Skeletal muscle cell (primary cell): Measurements from ENCODE around the gene CCDC6.
"Not testable (repeated sequence)": the region's sequence is repeated elsewhere in the genome, so short reads cannot be mapped to it uniquely, and the experiment has no call there.

Source experiments
- DNase-seq: peaks from one replicate; pipeline ENCODE4 v3.0.0-alpha.2; 2010; ENCODE audit warnings: low read depth
- H3K4me3 ChIP-seq: 2 replicates; pipeline ENCODE4 v1.5.1; 2011; ENCODE audit warnings: low read depth, mild to moderate bottlenecking, control low read depth, low read length, moderate library complexity

The CCDC6 gene

DNA sequence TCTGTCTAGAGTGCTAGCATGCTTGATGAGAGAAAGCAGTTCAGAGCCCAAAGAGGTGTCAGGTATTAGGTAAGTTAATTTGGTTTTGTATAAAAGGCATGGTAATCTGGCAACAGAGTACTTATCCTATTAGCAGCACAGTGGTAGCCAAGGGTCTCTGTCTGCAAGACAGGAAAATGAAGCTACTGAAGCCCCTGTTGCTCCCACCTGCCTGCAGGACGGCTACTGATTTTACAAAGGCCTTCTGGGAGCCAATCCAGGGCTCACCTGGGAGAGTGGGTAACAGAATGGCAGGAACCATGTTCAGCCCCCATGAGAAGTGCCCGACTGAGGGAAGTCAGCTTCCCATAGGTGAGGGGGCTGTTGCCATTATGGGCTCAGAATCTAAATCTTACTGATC, 116.3 kb downstream of the CCDC6 start:
- not testable (repeated sequence) for DNase-seq, H3K4me3 ChIP-seq

DNA sequence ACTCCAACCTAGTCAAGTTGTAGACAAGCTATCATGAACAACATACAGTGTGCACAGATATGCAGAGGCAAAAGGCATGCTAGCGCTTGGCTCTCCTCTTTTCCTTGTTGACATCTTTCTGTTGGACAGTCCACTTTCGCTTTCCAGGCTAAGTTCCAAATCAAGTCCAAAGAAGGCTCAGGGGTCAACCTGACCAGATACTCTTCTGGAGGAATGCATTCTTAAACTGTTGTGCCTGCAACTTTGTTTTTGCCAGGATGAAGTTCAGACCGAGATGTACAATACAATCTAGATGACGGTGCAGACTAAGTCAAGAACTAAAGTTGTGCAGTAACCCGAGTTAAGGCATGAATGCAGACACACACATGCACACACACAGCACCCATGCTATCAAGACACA, 117.4 kb downstream of the CCDC6 start:
- not testable (repeated sequence) for H3K4me3 ChIP-seq, DNase-seq

GRCh38 chr10:59787032-59787431, 119.3 kb downstream of the CCDC6 start:
- H3K4me3 ChIP-seq, DNase-seq: not testable (repeated sequence)

DNA sequence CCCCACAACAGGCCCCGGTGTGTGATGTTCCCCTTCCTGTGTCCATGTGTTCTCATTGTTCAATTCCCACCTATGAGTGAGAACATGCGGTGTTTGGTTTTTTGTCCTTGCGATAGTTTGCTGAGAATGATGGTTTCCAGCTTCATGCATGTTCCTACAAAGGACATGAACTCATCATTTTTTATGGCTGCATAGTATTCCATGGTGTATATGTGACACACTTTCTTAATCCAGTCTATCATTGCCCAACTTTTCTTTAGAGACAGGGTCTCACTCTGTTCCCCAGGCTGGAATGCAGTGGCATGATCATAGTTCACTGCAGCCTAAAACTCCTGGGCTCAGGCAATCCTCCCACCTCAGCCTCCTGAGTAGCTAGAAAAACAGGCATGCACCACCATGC, 120.9 kb downstream of the CCDC6 start:
- H3K4me3 ChIP-seq, DNase-seq: not testable (repeated sequence)

DNA sequence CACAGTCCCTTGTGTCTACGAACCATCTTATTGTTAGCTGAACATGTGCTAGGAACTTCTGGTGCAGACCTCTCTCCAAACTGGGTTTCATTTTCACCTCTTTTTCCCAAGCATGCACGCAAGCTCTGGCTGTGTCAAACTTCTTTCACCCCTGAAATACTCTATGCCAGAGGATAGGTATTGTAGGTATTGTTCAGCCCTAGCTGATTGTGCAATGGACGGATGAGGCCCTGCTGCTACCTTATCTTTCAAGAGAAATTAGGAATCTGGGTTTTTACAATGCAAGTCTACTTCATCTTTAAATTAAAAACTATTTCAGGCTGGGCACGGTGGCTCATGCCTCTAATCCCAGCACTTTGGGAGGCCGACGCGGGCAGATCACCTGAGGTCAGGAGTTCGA, 124.8 kb downstream of the CCDC6 start:
- no peak for DNase-seq
- H3K4me3 ChIP-seq = no peak overlapping the region

DNA sequence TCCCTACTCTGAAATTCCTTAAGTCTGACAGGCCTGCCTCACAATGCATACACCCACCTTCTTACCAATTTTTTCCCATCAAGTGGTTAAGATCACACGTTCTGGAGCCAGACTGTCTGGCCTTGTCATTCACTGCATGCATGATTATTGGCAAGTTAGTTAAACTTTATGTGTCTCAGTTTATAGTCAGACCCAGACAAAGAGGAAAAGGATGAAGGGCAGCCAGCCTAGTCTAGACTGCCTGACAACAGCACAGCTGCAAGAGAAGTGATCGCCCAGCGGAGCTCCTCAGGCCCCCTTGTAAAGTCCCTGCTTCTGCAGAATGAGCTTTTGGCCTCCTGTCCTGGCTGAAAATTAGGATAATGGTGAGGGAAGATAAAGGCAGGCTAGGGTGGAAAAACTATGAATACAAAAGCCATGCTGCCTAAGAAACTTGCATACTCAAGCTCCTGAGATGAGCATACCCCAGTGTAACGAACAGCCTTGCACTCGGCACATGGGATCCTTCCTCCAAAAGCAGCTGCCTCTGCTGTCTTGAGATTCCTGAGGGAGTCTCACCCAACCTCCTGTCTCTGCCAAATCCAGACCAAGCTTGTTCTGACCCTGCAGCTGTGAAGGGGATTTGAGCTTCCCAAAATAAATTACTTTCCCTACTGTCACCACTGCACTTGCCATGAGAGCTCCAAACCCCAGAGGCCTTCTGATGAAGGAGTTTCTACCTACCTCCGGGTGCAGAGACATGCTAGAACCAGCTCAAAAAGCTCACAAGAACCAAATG, 126.4 kb downstream of the CCDC6 start:
- no peak overlapping the region for H3K4me3 ChIP-seq
- DNase-seq = peak; percentile 53

- no peak for DNase-seq
These were observed 131.9 kb downstream of the CCDC6 start for GRCh38 chr10:59774451-59774850.

GRCh38 chr10:59773088-59773487, 133.3 kb downstream of the CCDC6 start:
- DNase-seq = no peak
- H3K4me3 ChIP-seq = no peak overlapping the region

More at GRCh38 chr10:59774451-59774850, 131.9 kb downstream of the CCDC6 start:
- H3K4me3 ChIP-seq = no peak overlapping the region

DNA sequence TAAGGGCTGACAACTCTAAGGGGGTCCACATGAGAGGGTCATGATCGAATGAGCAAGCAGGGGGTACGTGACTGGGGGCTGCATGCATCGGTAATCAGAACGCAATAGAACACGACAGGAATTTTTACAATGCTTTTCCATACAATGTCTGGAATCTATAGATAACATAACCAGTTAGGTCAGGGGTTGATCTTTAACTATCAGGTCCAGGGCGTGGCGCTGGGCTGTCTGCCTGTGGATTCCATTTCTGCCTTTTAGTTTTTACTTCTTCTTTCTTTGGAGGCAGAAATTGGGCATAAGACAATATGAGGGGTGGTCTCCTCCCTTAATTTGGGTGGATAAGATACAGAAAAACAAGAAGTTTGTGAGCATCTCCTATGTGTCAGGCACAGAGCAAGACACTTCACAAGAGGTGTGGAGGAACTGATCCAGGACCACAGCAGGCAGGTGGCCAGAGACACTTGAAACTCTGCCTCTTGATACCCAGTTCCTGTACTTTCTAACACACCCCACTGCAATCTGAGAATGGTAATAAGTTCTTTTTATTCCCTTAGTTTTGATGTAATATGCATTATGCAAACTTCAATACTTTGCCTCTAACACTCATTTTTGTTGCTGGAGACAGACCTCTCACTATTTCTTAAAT, 135.1 kb downstream of the CCDC6 start:
- DNase-seq = no peak
- no peak overlapping the region for H3K4me3 ChIP-seq

DNA sequence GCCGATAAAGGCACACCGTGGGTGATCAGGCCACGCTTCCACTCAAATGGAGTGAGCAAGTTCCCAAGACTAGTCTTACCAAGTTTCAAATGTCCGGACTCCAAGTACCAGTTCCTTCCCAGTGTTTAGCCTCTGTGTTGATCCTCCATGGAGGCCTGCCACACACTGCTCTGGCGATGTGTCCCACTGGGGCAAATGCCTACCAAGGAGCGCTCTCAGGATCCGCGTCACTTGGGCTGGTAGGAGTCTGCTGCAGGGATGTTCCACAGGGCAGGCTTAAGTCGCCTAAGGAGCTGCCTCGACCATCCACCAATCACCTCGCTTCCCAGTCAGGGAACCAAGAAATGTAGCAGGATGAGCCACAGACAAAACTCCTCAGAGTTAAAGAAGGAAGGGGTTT, 135.7 kb downstream of the CCDC6 start:
- no peak overlapping the region for H3K4me3 ChIP-seq
- DNase-seq = no peak

GRCh38 chr10:59762505-59762904, 143.9 kb downstream of the CCDC6 start:
- DNase-seq = no peak
- H3K4me3 ChIP-seq = no peak overlapping the region

- peak; percentile 32 for DNase-seq
- no peak overlapping the region for H3K4me3 ChIP-seq
These were observed 148.4 kb downstream of the CCDC6 start for GRCh38 chr10:59757966-59758365.

DNA sequence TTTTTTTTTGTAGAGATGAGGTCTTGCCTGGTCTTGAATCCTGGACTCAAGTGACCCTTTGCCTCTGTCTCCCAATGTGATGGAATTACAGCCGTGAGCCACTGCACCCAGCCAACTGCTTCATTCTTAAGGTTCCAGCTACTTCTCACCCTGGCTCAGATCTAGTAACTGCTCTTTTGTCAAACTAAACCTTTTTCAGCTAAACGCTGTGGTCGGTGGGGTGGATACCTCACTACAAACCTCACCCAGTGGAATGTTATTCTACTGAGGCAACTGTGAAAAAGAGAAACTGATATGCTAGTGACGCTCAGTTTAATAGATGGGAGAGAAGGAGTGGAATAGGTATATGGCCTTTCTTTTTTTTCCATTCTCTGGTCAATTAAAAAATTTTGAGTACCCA, 151.4 kb downstream of the CCDC6 start:
- DNase-seq = no peak
- H3K4me3 ChIP-seq = no peak overlapping the region

- H3K4me3 ChIP-seq = no peak within 1 kb of the TSS
- peak; percentile 14 for DNase-seq
These were observed 153.1 kb downstream of the CCDC6 start, which contains the start of gene MRLN for GRCh38 chr10:59753267-59753666. MRLN (minus strand) TSS chr10:59753455.

- no peak for DNase-seq
- H3K4me3 ChIP-seq = no peak overlapping the region
These were observed 153.9 kb downstream of the CCDC6 start for GRCh38 chr10:59752278-59752940.

DNA sequence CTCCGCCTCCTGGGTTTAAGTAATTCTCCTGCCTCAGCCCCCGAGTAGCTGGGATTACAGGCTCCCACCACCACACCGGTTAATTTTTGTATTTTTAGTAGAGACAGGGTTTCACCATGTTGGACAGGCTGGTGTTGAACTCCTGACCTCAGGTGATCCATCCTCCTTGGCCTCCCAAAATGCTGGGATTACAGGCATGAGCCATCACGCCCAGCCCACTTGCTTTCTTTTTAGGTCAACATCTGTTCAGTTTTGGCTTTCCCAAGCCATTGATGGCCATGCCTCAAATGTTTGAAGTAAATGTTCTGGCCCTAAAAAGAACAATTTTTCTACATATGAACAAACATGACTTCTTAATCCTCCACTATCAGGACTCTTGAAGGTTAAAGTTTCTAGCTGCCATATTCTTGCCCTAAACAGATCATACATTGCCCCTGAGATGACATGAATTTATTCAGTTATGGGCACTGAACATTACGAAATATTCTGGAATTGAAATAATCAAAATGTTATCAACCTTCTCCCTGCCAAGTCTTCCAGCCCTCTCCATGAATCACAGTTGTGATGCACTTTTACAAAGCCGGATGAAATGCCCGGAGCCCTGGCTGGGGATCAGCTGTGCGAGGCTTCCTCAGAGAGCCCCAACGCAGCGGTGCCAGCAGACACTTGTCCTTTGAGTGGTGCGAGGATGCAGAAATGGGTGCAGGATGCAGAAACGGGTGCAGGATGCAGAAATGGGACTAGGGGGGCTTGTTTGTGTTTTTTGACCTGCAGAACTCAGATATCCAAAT, 156.0 kb downstream of the CCDC6 start:
- H3K4me3 ChIP-seq = no peak overlapping the region
- DNase-seq = no peak

DNA sequence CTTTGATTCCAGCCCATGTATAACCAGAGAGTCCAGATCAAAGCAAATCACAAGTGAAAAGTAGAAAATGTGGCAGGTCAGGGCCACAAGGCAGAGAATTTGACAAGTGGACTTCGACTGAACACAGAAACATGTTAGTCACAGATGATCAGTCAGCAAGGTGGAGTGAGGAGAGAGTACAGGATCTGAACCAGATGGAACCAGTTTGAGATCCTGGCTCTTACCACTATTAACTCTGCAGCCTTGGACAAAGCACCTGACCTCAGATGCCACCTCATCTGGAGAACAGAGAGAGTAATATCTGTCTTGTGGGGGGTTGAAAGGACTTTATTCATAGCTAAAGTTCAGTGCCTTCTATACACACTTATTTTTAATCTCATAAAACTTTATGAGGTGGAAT, 157.5 kb downstream of the CCDC6 start:
- H3K4me3 ChIP-seq = no peak overlapping the region
- DNase-seq = no peak

DNA sequence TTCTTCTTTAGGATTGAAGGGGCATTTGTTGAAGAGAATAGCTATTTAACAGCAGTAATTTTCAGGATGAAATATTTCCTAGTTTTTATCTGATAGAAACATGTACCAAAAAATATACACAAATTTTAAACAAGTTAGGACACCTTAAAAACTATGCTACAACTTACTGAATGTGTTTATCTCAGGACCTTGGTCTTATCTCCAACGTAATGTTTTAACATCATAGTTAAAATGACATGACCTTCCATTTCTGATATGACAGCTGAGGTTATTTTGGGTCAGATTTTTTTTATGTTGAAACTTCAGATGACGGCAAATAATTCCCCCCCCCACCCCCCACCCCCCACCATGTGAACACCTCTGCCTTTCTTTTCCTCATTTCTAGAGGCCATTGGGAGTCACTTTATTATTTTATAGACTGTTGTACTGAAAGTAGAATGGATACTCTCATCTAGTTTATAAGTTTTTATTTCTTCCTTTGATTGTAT, 161.1 kb downstream of the CCDC6 start:
- DNase-seq = no peak

DNA sequence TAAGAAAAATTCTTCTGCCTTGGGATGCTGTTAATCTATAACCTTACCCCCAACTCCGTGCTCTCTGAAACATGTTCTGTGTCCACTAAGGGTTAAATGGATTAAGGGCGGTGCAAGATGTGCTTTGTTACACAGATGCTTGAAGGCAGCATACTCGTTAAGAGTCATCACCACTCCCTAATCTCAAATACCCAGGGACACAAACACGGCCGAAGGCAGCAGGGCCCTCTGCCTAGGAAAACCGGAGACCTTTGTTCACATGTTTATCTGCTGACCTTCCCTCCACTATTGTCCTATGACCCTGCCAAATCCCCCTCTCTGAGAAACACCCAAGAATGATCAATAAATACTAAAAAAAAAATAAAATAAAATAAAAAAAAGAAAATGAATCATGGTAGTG, 161.6 kb downstream of the CCDC6 start:
- H3K4me3 ChIP-seq, DNase-seq: not testable (repeated sequence)

More for the DNA sequence above, 161.1 kb downstream of the CCDC6 start:
- no peak overlapping the region for H3K4me3 ChIP-seq
